ENCODE data around the gene FGFBP1.
"Not testable (repeated sequence)": the region's sequence is repeated elsewhere in the genome, so short reads cannot be mapped to it uniquely, and the experiment has no call there.

The FGFBP1 gene

GRCh38 chr4:15948826-15949225 lies 10.3 kb upstream of the FGFBP1 start:
- in situ Hi-C loops (cut with MboI; ENCODE audit: low sequenced_read_pairs) = no loop called here

GRCh38 chr4:15947684-15948083 lies 9.1 kb upstream of the FGFBP1 start:
- in situ Hi-C loops (cut with MboI; ENCODE audit: low sequenced_read_pairs) = no loop called here

GRCh38 chr4:15945516-15945915 lies 7.0 kb upstream of the FGFBP1 start:
- in situ Hi-C loops (cut with MboI; ENCODE audit: low sequenced_read_pairs) = no loop called here

GRCh38 chr4:15944895-15945294 lies 6.4 kb upstream of the FGFBP1 start:
- in situ Hi-C loops (cut with MboI; ENCODE audit: low sequenced_read_pairs) = no loop called here

GRCh38 chr4:15942283-15942682 lies 3.7 kb upstream of the FGFBP1 start:
- in situ Hi-C loops (cut with MboI; ENCODE audit: low sequenced_read_pairs) = no loop called here

- in situ Hi-C loops (cut with MboI; ENCODE audit: low sequenced_read_pairs) = no loop called here
Measured at GRCh38 chr4:15938182-15938581, 358 bp downstream of the FGFBP1 start.

GRCh38 chr4:15936495-15936894 lies 2.0 kb downstream of the FGFBP1 start:
- in situ Hi-C loops (cut with MboI; ENCODE audit: low sequenced_read_pairs) = no loop called here

- in situ Hi-C loops (cut with MboI; ENCODE audit: low sequenced_read_pairs) = no loop called here
Measured at GRCh38 chr4:15935504-15936402, 2.8 kb downstream of the FGFBP1 start.

- in situ Hi-C loops (cut with MboI; ENCODE audit: low sequenced_read_pairs) = no loop called here
Measured at GRCh38 chr4:15934259-15934658, 4.3 kb downstream of the FGFBP1 start.

- in situ Hi-C loops (cut with MboI; ENCODE audit: low sequenced_read_pairs) = no loop called here
Measured at GRCh38 chr4:15931451-15932210, 6.9 kb downstream of the FGFBP1 start.

- in situ Hi-C loops (cut with MboI; ENCODE audit: low sequenced_read_pairs) = no loop called here
Measured at GRCh38 chr4:15930314-15930713, 8.2 kb downstream of the FGFBP1 start.

- in situ Hi-C loops (cut with MboI; ENCODE audit: low sequenced_read_pairs) = no loop called here
Measured at GRCh38 chr4:15929540-15929939, 9.0 kb downstream of the FGFBP1 start.

GRCh38 chr4:15928883-15929282 lies 9.7 kb downstream of the FGFBP1 start:
- in situ Hi-C loops (cut with MboI; ENCODE audit: low sequenced_read_pairs) = no loop called here

GRCh38 chr4:15926486-15926885 lies 12.1 kb downstream of the FGFBP1 start:
- in situ Hi-C loops (cut with MboI; ENCODE audit: low sequenced_read_pairs) = no loop called here

- in situ Hi-C loops (cut with MboI; ENCODE audit: low sequenced_read_pairs) = no loop called here
Measured at GRCh38 chr4:15925830-15926229, 12.7 kb downstream of the FGFBP1 start.

- in situ Hi-C loops (cut with MboI; ENCODE audit: low sequenced_read_pairs) = no loop called here
Measured at GRCh38 chr4:15921592-15921932, 17.0 kb downstream of the FGFBP1 start.

- in situ Hi-C loops (cut with MboI; ENCODE audit: low sequenced_read_pairs) = no loop called here
Measured at GRCh38 chr4:15920723-15921591, 17.6 kb downstream of the FGFBP1 start.

- in situ Hi-C loops (cut with MboI; ENCODE audit: low sequenced_read_pairs) = no loop called here
Measured at GRCh38 chr4:15918484-15919129, 19.9 kb downstream of the FGFBP1 start.

GRCh38 chr4:15917297-15917696 lies 21.2 kb downstream of the FGFBP1 start:
- in situ Hi-C loops (cut with MboI; ENCODE audit: low sequenced_read_pairs) = no loop called here

GRCh38 chr4:15916358-15916757 lies 22.2 kb downstream of the FGFBP1 start:
- in situ Hi-C loops (cut with MboI; ENCODE audit: low sequenced_read_pairs) = not testable (repeated sequence)

GRCh38 chr4:15914736-15915135 lies 23.8 kb downstream of the FGFBP1 start:
- in situ Hi-C loops (cut with MboI; ENCODE audit: low sequenced_read_pairs) = no loop called here
